ENCODE data around the gene VIPR2. TPM values are rescaled to one million over a fixed set of nuclear protein-coding genes. Genes with fewer than 3 reads are reported as not detected.
"Not testable (repeated sequence)": the region's sequence is repeated elsewhere in the genome, so short reads cannot be mapped to it uniquely, and the experiment has no call there.

Gene VIPR2
- total RNA-seq, 4 donors from 2014 or later, result 9.3 to 16.6 (median 12.1) TPM

DNA sequence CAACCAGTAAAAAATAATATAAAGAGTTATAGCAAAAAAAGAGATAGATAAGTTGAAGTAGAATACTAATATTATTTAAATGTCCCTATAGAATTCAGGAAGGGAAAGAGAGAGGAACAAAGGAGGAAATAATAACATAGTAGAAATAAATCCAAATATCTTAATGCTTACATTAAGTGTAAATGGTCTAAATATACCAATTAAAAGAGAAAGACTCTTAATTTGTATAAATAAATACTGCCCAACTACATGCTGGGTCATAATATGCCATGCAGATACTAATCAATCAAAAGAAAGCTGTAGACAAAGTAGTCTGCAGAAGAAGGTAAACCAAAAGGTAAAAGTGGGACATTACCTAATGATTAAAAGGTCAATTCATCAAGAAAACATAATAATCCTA is 43.3 kb upstream of the VIPR2 start:
- no peaks in the 10 kb centered on the region for H3K4me1 ChIP-seq
- no peak for TF ChIP-seq POLR2AphosphoS5 (IDR thresholded peaks at IDR 0.05)
- no peak for TF ChIP-seq POLR2A (IDR thresholded peaks at IDR 0.05; ENCODE audit: low read depth)
- TF ChIP-seq, protein P1, sequence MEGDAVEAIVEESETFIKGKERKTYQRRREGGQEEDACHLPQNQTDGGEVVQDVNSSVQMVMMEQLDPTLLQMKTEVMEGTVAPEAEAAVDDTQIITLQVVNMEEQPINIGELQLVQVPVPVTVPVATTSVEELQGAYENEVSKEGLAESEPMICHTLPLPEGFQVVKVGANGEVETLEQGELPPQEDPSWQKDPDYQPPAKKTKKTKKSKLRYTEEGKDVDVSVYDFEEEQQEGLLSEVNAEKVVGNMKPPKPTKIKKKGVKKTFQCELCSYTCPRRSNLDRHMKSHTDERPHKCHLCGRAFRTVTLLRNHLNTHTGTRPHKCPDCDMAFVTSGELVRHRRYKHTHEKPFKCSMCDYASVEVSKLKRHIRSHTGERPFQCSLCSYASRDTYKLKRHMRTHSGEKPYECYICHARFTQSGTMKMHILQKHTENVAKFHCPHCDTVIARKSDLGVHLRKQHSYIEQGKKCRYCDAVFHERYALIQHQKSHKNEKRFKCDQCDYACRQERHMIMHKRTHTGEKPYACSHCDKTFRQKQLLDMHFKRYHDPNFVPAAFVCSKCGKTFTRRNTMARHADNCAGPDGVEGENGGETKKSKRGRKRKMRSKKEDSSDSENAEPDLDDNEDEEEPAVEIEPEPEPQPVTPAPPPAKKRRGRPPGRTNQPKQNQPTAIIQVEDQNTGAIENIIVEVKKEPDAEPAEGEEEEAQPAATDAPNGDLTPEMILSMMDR (IDR thresholded peaks at IDR 0.05), result no peak
- TF ChIP-seq EP300 (IDR thresholded peaks at IDR 0.05), result no peak
- no peaks in the 10 kb centered on the region for H3K36me3 ChIP-seq
- peaks cover 0 to 8% (median 0%) of the 10 kb centered on the region in 4 donors for H3K9me3 ChIP-seq
- no peak overlapping the region for H3K27ac ChIP-seq (replicated peaks in 1 of 4)
- peaks cover 0 to 16% (median 0%) of the 10 kb centered on the region in 4 donors for H3K27me3 ChIP-seq
- no peak overlapping the region for H3K4me3 ChIP-seq
- DNase-seq (ENCODE audit: extremely low spot score), result no peak
- intact Hi-C loops (cut with DNase I), result no loop called here

DNA sequence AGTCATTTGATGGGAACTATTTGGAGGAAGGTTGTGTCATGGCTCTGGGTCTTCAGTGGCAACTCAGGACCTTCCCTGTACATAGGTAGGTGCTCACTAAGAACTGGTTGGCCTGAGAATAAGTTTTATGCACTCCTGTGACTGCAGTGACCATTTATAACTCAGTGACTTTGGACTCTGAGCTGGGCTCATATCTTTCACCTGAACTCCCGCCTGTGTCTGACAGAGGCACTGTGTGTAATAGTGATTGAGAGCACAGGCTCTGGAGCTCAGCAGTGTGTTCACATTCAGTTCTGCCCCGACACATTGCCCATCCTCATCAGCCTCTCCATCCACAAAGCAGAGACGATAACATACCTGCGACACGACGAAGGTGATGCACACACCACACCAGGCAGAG is 34.6 kb upstream of the VIPR2 start:
- H3K27ac ChIP-seq (replicated peaks in 1 of 4), result no peak overlapping the region
- no peak overlapping the region for H3K4me3 ChIP-seq
- 91% methylated on average over 6 of the region's 6 CpGs for WGBS
- no peaks in the 10 kb centered on the region for H3K9me3 ChIP-seq
- H3K36me3 ChIP-seq, result no peaks in the 10 kb centered on the region
- H3K4me1 ChIP-seq, result no peaks in the 10 kb centered on the region
- DNase-seq (ENCODE audit: extremely low spot score), result no peak
- no peaks in the 10 kb centered on the region for H3K27me3 ChIP-seq
- intact Hi-C loops (cut with DNase I), result no loop called here
- TF ChIP-seq, protein P1 (IDR thresholded peaks at IDR 0.05), result no peak
- no peak for TF ChIP-seq POLR2AphosphoS5 (IDR thresholded peaks at IDR 0.05)
- no peak for TF ChIP-seq POLR2A (IDR thresholded peaks at IDR 0.05; ENCODE audit: low read depth)
- TF ChIP-seq EP300 (IDR thresholded peaks at IDR 0.05), result no peak

DNA sequence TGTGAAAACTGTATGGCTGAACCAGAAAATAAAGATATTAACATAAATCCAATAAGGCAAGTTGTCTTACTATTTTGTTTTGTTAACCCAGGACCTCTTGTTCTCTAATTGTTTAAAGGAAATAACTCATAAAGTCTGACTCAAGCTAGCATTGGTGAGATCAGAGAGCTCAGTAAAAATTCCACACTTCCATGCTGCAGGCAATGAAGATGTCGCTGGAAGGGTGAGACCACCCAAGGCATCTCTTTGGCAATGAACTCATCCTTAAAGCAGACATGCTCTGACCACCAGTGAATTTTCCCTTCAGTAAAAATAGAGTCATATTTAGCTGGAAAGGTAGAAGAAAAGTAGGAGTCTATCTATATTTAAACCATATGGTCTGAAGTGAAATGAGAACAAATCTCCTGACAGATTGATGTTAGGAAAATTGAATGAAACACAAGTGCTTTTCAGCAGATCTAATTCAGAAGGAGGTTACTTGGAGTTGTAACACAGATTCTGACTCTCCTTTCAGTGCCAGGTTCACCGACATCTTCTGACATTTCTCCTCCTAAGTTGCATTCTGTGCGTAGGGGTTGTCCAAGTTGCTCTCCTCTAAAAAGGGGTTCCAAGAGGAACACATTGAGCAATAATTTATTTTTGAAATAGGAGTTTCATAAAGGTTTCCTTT is 32.8 kb upstream of the VIPR2 start:
- intact Hi-C loops (cut with DNase I), result no loop called here
- Histone ChIP-seq H3K27ac (replicated peaks in 1 of 4) (no peak overlapping the region), H3K36me3 (no peaks in the 10 kb centered on the region), H3K27me3 (no peaks in the 10 kb centered on the region), H3K4me3 (no peak overlapping the region), H3K9me3 (no peaks in the 10 kb centered on the region), H3K4me1 (no peaks in the 10 kb centered on the region)
- no peak for DNase-seq (ENCODE audit: extremely low spot score)
- 52% methylated on average over 3 of the region's 3 CpGs for WGBS
- TF ChIP-seq EP300 (IDR thresholded peaks at IDR 0.05), result no peak
- no peak for TF ChIP-seq POLR2AphosphoS5 (IDR thresholded peaks at IDR 0.05)
- TF ChIP-seq POLR2A (IDR thresholded peaks at IDR 0.05; ENCODE audit: low read depth), result no peak
- TF ChIP-seq, protein P1 (IDR thresholded peaks at IDR 0.05), result no peak

DNA sequence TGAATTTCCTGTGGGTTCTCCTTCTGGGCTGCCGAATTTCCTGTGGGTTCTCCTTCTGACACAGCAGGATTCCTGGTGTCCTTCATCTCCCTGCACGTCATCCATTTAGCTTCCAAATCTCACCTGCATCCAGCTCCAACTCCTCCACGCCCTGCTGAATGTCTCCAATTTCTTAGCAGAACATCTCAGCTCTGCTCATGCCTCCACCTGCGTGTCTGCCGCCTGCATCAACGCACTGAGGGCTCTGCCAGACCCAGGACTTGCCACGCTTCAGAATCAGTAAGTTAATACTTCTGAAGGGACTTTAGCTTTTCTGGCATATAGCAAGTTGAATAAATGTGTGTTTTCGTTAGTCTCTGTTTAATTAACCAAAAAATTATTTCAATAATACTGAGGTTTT is 31.1 kb upstream of the VIPR2 start:
- no peak overlapping the region for H3K4me3 ChIP-seq
- intact Hi-C loops (cut with DNase I), result no loop called here
- H3K9me3 ChIP-seq, result no peaks in the 10 kb centered on the region
- H3K36me3 ChIP-seq, result no peaks in the 10 kb centered on the region
- no peak for DNase-seq (ENCODE audit: extremely low spot score)
- no peak for TF ChIP-seq POLR2AphosphoS5 (IDR thresholded peaks at IDR 0.05)
- no peaks in the 10 kb centered on the region for H3K27me3 ChIP-seq
- H3K27ac ChIP-seq (replicated peaks in 1 of 4), result no peak overlapping the region
- WGBS, result 83% methylated on average over 8 of the region's 8 CpGs
- H3K4me1 ChIP-seq, result no peaks in the 10 kb centered on the region

DNA sequence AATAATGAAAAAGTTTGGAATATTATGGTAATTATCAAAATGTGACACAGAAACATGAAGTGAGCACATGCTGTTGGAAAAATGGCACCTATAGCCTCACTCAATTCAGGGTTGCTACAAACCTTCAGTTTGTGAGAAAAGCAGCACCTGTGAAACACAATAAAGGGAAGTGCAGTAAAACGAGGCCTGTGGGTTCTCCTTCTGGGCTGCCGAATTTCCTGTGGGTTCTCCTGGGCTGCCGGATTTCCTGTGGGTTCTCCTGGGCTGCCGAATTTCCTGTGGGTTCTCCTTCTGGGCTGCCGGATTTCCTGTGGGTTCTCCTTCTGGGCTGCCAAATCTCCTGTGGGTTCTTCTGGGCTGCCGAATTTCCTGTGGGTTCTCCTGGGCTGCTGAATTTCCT is 30.4 kb upstream of the VIPR2 start:
- H3K36me3 ChIP-seq; intact Hi-C loops (cut with DNase I); H3K9me3 ChIP-seq; H3K27ac ChIP-seq (replicated peaks in 1 of 4); H3K4me1 ChIP-seq; DNase-seq (ENCODE audit: extremely low spot score); H3K27me3 ChIP-seq; H3K4me3 ChIP-seq: not testable (repeated sequence)
- WGBS, result 77% methylated on average over 6 of the region's 6 CpGs

DNA sequence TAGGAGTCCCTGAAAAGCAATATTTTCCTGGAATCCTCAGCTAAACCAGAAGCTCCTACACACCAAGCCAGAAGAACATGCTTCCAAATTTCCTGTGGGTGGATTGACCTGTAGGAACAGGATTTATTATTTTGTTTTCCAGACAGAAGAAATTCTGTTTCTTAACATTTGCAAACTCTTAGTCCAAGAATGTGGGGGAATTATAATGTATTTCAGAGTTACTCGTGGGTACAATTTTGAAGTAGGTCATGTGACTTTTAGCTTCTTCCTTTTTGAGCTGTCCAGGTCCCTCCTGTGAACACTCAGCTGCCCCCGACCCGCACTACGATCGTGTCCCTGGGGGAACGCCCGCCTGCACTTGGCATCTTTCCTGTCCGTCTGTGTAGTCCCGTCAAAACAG is 27.7 kb upstream of the VIPR2 start:
- Histone ChIP-seq H3K27me3 (no peaks in the 10 kb centered on the region), H3K27ac (replicated peaks in 1 of 4) (no peak overlapping the region), H3K4me3 (no peak overlapping the region), H3K36me3 (no peaks in the 10 kb centered on the region), H3K4me1 (no peaks in the 10 kb centered on the region), H3K9me3 (no peaks in the 10 kb centered on the region)
- no peak for DNase-seq (ENCODE audit: extremely low spot score)
- WGBS, result 70% methylated on average over 9 of the region's 9 CpGs
- TF ChIP-seq, protein P1 (IDR thresholded peaks at IDR 0.05), result no peak
- TF ChIP-seq POLR2AphosphoS5 (IDR thresholded peaks at IDR 0.05) (no peak), POLR2A (IDR thresholded peaks at IDR 0.05; ENCODE audit: low read depth) (no peak), EP300 (IDR thresholded peaks at IDR 0.05) (no peak)
- intact Hi-C loops (cut with DNase I), result no loop called here
